Prostate gland (tissue), 2 donors: ENCODE data around the gene EXTL2.
"Not testable (repeated sequence)": the region's sequence is repeated elsewhere in the genome, so short reads cannot be mapped to it uniquely, and the experiment has no call there.

Source experiments
- POLR2A ChIP-seq: fragments of 450-650 bp; IDR thresholded peaks from one replicate; pipeline ENCODE4 v1.6.1; 2016; ENCODE audit warnings: antibody characterized with exemption, mild to moderate bottlenecking
- POLR2AphosphoS5 ChIP-seq: sonication (generic); formaldehyde crosslinking; IDR thresholded peaks from one replicate; pipeline ENCODE4 v1.6.1; 2017; ENCODE audit warnings: antibody characterized with exemption
- TF ChIP-seq, protein P1 (sequence below), 4 experiments: fragments of 200-600 bp in 2 of 4; fragments of 450-650 bp in 2 of 4; sonication (generic) in 2 of 4; IDR thresholded peaks; 1 replicate in 3 of 4; 2 replicates in 1 of 4; pipeline ENCODE4 v1.5.1; 2016 to 2019; ENCODE audit warnings: antibody characterized with exemption in 4 of 4, mild to moderate bottlenecking in 2 of 4, moderate library complexity in 2 of 4

DNA sequence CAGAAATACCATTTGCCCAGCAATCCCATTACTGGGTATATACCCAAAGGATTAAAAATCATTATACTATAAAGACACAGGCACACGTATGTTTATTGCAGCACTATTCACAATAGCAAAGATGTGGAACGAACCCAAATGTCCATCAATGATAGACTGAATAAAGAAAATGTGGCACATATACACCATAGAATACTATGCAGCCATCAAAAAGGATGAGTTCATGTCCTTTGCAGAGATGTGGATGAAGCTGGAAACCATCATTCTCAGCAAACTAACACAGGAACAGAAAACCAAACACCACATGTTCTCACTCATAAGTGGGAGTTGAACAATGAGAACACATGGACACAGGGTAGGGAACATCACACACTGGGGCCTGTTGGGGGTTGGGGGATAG lies 69.0 kb downstream of the EXTL2 start:
- TF ChIP-seq, protein P1, sequence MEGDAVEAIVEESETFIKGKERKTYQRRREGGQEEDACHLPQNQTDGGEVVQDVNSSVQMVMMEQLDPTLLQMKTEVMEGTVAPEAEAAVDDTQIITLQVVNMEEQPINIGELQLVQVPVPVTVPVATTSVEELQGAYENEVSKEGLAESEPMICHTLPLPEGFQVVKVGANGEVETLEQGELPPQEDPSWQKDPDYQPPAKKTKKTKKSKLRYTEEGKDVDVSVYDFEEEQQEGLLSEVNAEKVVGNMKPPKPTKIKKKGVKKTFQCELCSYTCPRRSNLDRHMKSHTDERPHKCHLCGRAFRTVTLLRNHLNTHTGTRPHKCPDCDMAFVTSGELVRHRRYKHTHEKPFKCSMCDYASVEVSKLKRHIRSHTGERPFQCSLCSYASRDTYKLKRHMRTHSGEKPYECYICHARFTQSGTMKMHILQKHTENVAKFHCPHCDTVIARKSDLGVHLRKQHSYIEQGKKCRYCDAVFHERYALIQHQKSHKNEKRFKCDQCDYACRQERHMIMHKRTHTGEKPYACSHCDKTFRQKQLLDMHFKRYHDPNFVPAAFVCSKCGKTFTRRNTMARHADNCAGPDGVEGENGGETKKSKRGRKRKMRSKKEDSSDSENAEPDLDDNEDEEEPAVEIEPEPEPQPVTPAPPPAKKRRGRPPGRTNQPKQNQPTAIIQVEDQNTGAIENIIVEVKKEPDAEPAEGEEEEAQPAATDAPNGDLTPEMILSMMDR (IDR thresholded peaks at IDR 0.05): not testable (repeated sequence)
- TF ChIP-seq POLR2AphosphoS5, POLR2A: not testable (repeated sequence)
